GM23248 (cell line): Measurements from ENCODE around the gene MMP14. TPM values are rescaled to one million over a fixed set of nuclear protein-coding genes. Genes with fewer than 3 reads are reported as not detected.
"Not testable (repeated sequence)": the region's sequence is repeated elsewhere in the genome, so short reads cannot be mapped to it uniquely, and the experiment has no call there.

Source experiments
- DNase-seq: peaks from one replicate; pipeline ENCODE4 v3.0.0-alpha.2; 2015
- H2AFZ ChIP-seq: fragments of 200-600 bp; sonication (generic); 2 replicates; pipeline ENCODE4 v1.6.1; 2016; ENCODE audit warnings: antibody characterized with exemption
- H3F3A ChIP-seq: fragments of 200-600 bp; sonication (generic); 2 replicates; pipeline ENCODE4 v1.6.1; 2016; ENCODE audit warnings: mild to moderate bottlenecking, antibody characterized with exemption, mixed run types; ENCODE audit not compliant: insufficient read depth
- H3K27ac ChIP-seq: fragments of 200-600 bp; sonication (generic); 2 replicates; pipeline ENCODE4 v1.5.1; 2016; ENCODE audit warnings: mild to moderate bottlenecking
- H3K27me3 ChIP-seq: fragments of 200-600 bp; sonication (generic); replicated peaks from 2 replicates; pipeline ENCODE4 v1.6.1; 2016; ENCODE audit warnings: mild to moderate bottlenecking; ENCODE audit not compliant: insufficient read depth
- H3K36me3 ChIP-seq: fragments of 200-600 bp; sonication (generic); 2 replicates; pipeline ENCODE4 v1.6.1; 2016; ENCODE audit warnings: low read depth, mild to moderate bottlenecking
- H3K4me1 ChIP-seq: fragments of 200-600 bp; sonication (generic); 2 replicates; pipeline ENCODE4 v1.6.1; 2016; ENCODE audit warnings: mild to moderate bottlenecking; ENCODE audit not compliant: insufficient read depth
- H3K4me2 ChIP-seq: fragments of 200-600 bp; sonication (generic); one replicate; pipeline ENCODE4 v1.6.1; 2016; ENCODE audit warnings: mild to moderate bottlenecking; ENCODE audit not compliant: unreplicated experiment
- H3K4me3 ChIP-seq: fragments of 200-600 bp; sonication (generic); 2 replicates; pipeline ENCODE4 v1.5.1; 2016; ENCODE audit warnings: mild to moderate bottlenecking
- H3K79me2 ChIP-seq: fragments of 200-600 bp; sonication (generic); 2 replicates; pipeline ENCODE4 v1.6.1; 2016; ENCODE audit warnings: mild to moderate bottlenecking; ENCODE audit not compliant: insufficient read depth
- H3K9ac ChIP-seq: fragments of 200-600 bp; sonication (generic); 2 replicates; pipeline ENCODE4 v1.6.1; 2016; ENCODE audit warnings: mild to moderate bottlenecking
- H3K9me2 ChIP-seq: fragments of 200-600 bp; sonication (generic); 2 replicates; pipeline ENCODE4 v1.6.1; 2016; ENCODE audit warnings: mixed run types, mild to moderate bottlenecking, moderate library complexity; ENCODE audit not compliant: insufficient read depth
- H3K9me3 ChIP-seq: fragments of 200-600 bp; sonication (generic); one replicate; pipeline ENCODE4 v1.6.1; 2017; ENCODE audit warnings: low read depth
- H4K20me1 ChIP-seq: fragments of 200-600 bp; sonication (generic); 2 replicates; pipeline ENCODE4 v1.6.0; 2016; ENCODE audit not compliant: insufficient read depth
- EZH2 ChIP-seq: fragments of 200-600 bp; sonication (generic); IDR thresholded peaks from 2 replicates; pipeline ENCODE4 v1.6.1; 2018; ENCODE audit warnings: antibody characterized with exemption, mild to moderate bottlenecking; ENCODE audit not compliant: insufficient read depth, poor library complexity, severe bottlenecking
- EZH2phosphoT487 ChIP-seq: fragments of 200-600 bp; sonication (generic); IDR thresholded peaks from 2 replicates; pipeline ENCODE4 v1.6.1; 2018; ENCODE audit warnings: antibody characterized with exemption, moderate library complexity, mild to moderate bottlenecking, low read depth; ENCODE audit not compliant: insufficient read depth
- WGBS, 2 experiments: methylation state at CpG; one replicate each; pipeline ENCODE4 v1.1.6; 2015 to 2017; ENCODE audit warnings: low lambda C conversion rate in 2 of 2, low coverage in 1 of 2; ENCODE audit errors: missing lambda C conversion rate in 2 of 2; 5-methylcytosine and 5-hydroxymethylcytosine counted together
- in situ Hi-C: fragments of 300-500 bp; cut with MboI; formaldehyde crosslinking; loops from 2 replicates; pipeline ENCODE4 v1.15.0; 2020
- polyA plus RNA-seq: library from polyadenylated mRNA; unstranded; fragments of >200 nt; fragmentation: Nextera tagmentation; extraction: Ambion mirVana; gene quantifications from 2 replicates; pipeline ENCODE4 v1.2.1, GENCODE V29; 2016
- total RNA-seq: library from RNA; depleted of rRNA; stranded (reverse); fragments of >200 nt; shearing (Covaris generic); gene quantifications from 2 replicates; pipeline ENCODE4 v1.2.3, GENCODE V29; 2014

Gene MMP14
- total and polyA plus RNA-seq, 2 experiments from 2014 or later: 50.1 to 450 TPM

GRCh38 chr14:22824711-22825359 is 11.6 kb upstream of the MMP14 start:
- in situ Hi-C loops: no loop called here
- Histone ChIP-seq H3K27me3 (no peaks in the 10 kb centered on the region), H3K9me3 (no peaks in the 10 kb centered on the region), H3K36me3 (no peaks in the 10 kb centered on the region), H3F3A (peaks cover 20% of the 10 kb centered on the region), H3K9me2 (no peaks in the 10 kb centered on the region), H3K4me3 (no peak overlapping the region), H3K27ac (peak overlapping the region; percentile 89), H2AFZ (peak overlapping the region; percentile 61), H3K4me1 (peaks cover 24% of the 10 kb centered on the region), H4K20me1 (no peaks in the 10 kb centered on the region), H3K79me2 (peaks cover 4% of the 10 kb centered on the region), H3K9ac (peak overlapping the region; percentile 75), H3K4me2 (peak overlapping the region; percentile 55)
- DNase-seq: peak; percentile 97
- TF ChIP-seq EZH2 (no peak), EZH2phosphoT487 (no peak)
- 49 to 57% methylated on average over 8 of the region's 8 CpGs for WGBS, 2 experiments

- peak overlapping the region; percentile 93 for H3K4me2 ChIP-seq
- H3K79me2 ChIP-seq: peaks cover 36% of the 10 kb centered on the region
- H3K27me3 ChIP-seq, H3K36me3 ChIP-seq, H3K9me2 ChIP-seq, H3F3A ChIP-seq, in situ Hi-C loops, H3K9me3 ChIP-seq, DNase-seq, H4K20me1 ChIP-seq: not testable (repeated sequence)
- H3K4me1 ChIP-seq: peaks cover 16% of the 10 kb centered on the region
- peak overlapping the region; percentile 97 for H2AFZ ChIP-seq
- H3K27ac ChIP-seq: peak overlapping the region; percentile 51
- H3K9ac ChIP-seq: peak overlapping the region; percentile 91
- 83 to 86% methylated on average over 12 of the region's 12 CpGs for WGBS, 2 experiments
- peak overlapping the region; percentile 89 for H3K4me3 ChIP-seq
Measured at GRCh38 chr14:22829076-22829660, 7.2 kb upstream of the MMP14 start.

GRCh38 chr14:22829661-22830442 is 6.5 kb upstream of the MMP14 start, which contains the start of gene MRPL52:
Gene MRPL52, plus strand, starts transcription at chr14:22829887. Its CDS starts 26 bp downstream, at chr14:22829913.
- WGBS, 2 experiments: 2% methylated on average over 41 of the region's 41 CpGs
- peak within 1 kb of the TSS; percentile 93 for H3K4me2 ChIP-seq

GRCh38 chr14:22830443-22831010 is 5.9 kb upstream of the MMP14 start:
- no peak for TF ChIP-seq EZH2
- TF ChIP-seq EZH2phosphoT487: no peak
- Histone ChIP-seq H3K27ac (peak overlapping the region; percentile 51; the same call in 1 of the 2 replicates), H3K4me2 (peak overlapping the region; percentile 93), H3K4me1 (0 out of 2 replicates have a peak, but pooled peaks cover 7% of the 10 kb centered on the region), H3K27me3 (no peaks in the 10 kb centered on the region), H3K4me3 (peak overlapping the region; percentile 89), H4K20me1 (no peaks in the 10 kb centered on the region), H3K9me3 (no peaks in the 10 kb centered on the region), H3K9ac (peak overlapping the region; percentile 91), H3K9me2 (no peaks in the 10 kb centered on the region), H3F3A (peaks cover 8% of the 10 kb centered on the region), H3K36me3 (no peaks in the 10 kb centered on the region), H2AFZ (peak overlapping the region; percentile 97), H3K79me2 (peaks cover 38% of the 10 kb centered on the region)
- peak; percentile 4 for DNase-seq
- in situ Hi-C loops: no loop called here
- WGBS, 2 experiments: 14 to 16% methylated on average over 3 of the region's 3 CpGs

More at GRCh38 chr14:22829661-22830442, 6.5 kb upstream of the MMP14 start, which contains the start of gene MRPL52:
- H3K36me3 ChIP-seq: no peaks in the 10 kb centered on the region
- DNase-seq: peak; percentile 94
- H3K9me3 ChIP-seq: no peaks in the 10 kb centered on the region
- peak within 1 kb of the TSS; percentile 89 for H3K4me3 ChIP-seq
- H4K20me1 ChIP-seq: no peaks in the 10 kb centered on the region
- in situ Hi-C loops: no loop called here
- peak within 1 kb of the TSS; percentile 91 for H3K9ac ChIP-seq
- TF ChIP-seq EZH2phosphoT487 (no peak), EZH2 (no peak)
- H3F3A ChIP-seq: 0 out of 2 replicates have a peak, but pooled peaks cover under 1% of the 10 kb centered on the region
- H2AFZ ChIP-seq: peak within 1 kb of the TSS; percentile 97
- 0 out of 2 replicates have a peak, but pooled peaks cover 10% of the 10 kb centered on the region for H3K4me1 ChIP-seq
- no peaks in the 10 kb centered on the region for H3K9me2 ChIP-seq
- H3K27ac ChIP-seq: peak within 1 kb of the TSS; percentile 51
- no peaks in the 10 kb centered on the region for H3K27me3 ChIP-seq
- H3K79me2 ChIP-seq: peaks cover 36% of the 10 kb centered on the region
